HepG2 (cell line): ENCODE data around the gene CCDC3. TPM values are rescaled to one million over a fixed set of nuclear protein-coding genes. Genes with fewer than 3 reads are reported as not detected.

ENCODE experiments used
- ATAC-seq: fragments of 200-7000 bp; cut with Tn5 transposase; 3 replicates; pipeline ENCODE4 v1.9.1; 2020; ENCODE audit warnings: mild to moderate bottlenecking, moderate library complexity
- BruUV-seq: library from RNA; stranded (reverse); fragments of 400-500 nt; replicated peaks from 2 replicates; lab custom pipeline; 2021; lab: Mats Ljungman, UMichigan
- CTCF ChIA-PET: fragments of 300-600 bp; formaldehyde crosslinking; extraction: SDS; loops from one replicate; lab custom pipeline; 2021; ENCODE audit warnings: low total read pairs, inconsistent platforms, low intra/inter-chr PET ratio; lab: Yijun Ruan, JAX
- POLR2A ChIA-PET: fragments of 350-600 bp; sonication (Branson Sonifier 250); formaldehyde crosslinking; loops from one replicate; lab custom pipeline; 2020; ENCODE audit warnings: antibody characterized with exemption, inconsistent platforms; lab: Yijun Ruan, JAX
- DNase-seq: peaks from one replicate; pipeline ENCODE4 v3.0.0-alpha.2; 2015; ENCODE audit warnings: low spot score
- FAIRE-seq: peaks from 3 replicates; lab custom pipeline; 2011; peaks lifted over from hg19 to GRCh38; lab: Jason Lieb, UNC
- H2AFZ ChIP-seq: one replicate; pipeline ENCODE4 v1.6.1; 2011; ENCODE audit warnings: low read length, inconsistent platforms
- H3K27ac ChIP-seq: fragments of 300-600 bp; 3 replicates; pipeline ENCODE4 v1.8.0; 2011; ENCODE audit warnings: mixed run types, mild to moderate bottlenecking, mixed read lengths, low read length, inconsistent platforms; ENCODE audit not compliant: insufficient read depth; ENCODE audit errors: extremely low read length
- H3K27me3 ChIP-seq, 2 experiments: fragments of 200-600 bp in 1 of 2; 2 replicates in 1 of 2; 3 replicates in 1 of 2; pipeline versions ENCODE4 v1.6.0 to v1.8.0; 2011; ENCODE audit warnings: low read length in 2 of 2, mild to moderate bottlenecking in 2 of 2, moderate library complexity in 2 of 2, inconsistent platforms in 1 of 2; ENCODE audit not compliant: insufficient read depth in 2 of 2, control insufficient read depth in 1 of 2
- H3K36me3 ChIP-seq, 2 experiments: fragments of 200-600 bp in 1 of 2; replicated peaks in 1 of 2; 2 replicates in 1 of 2; 3 replicates in 1 of 2; pipeline versions ENCODE4 v1.5.1 to v1.8.0; 2011; ENCODE audit warnings: low read length in 2 of 2, inconsistent platforms in 1 of 2; ENCODE audit not compliant: insufficient read depth in 2 of 2, control insufficient read depth in 1 of 2
- H3K4me1 ChIP-seq: 2 replicates; pipeline ENCODE4 v1.5.1; 2012; ENCODE audit warnings: low read length, inconsistent platforms; ENCODE audit not compliant: insufficient read depth
- H3K4me2 ChIP-seq: 2 replicates; pipeline ENCODE4 v1.6.0; 2011; ENCODE audit warnings: low read depth, low read length, inconsistent platforms
- H3K4me3 ChIP-seq, 3 experiments: fragments of 200-600 bp in 1 of 3; sonication (generic), shearing (Covaris generic) in 1 of 3; replicated peaks in 1 of 3; 2 replicates each; pipeline ENCODE4 v1.5.1; 2011 to 2016; ENCODE audit warnings: low read length in 3 of 3, inconsistent platforms in 2 of 3, low read depth in 2 of 3, mild to moderate bottlenecking in 2 of 3, control low read depth in 1 of 3, mixed read lengths in 1 of 3; ENCODE audit not compliant: insufficient read depth in 1 of 3
- H3K79me2 ChIP-seq: one replicate; pipeline ENCODE4 v1.6.1; 2011; ENCODE audit warnings: low read length, inconsistent platforms; ENCODE audit not compliant: insufficient read depth
- H3K9ac ChIP-seq: 2 replicates; pipeline ENCODE4 v1.6.0; 2011; ENCODE audit warnings: mild to moderate bottlenecking, low read depth, low read length, inconsistent platforms; ENCODE audit not compliant: insufficient read depth
- H3K9me3 ChIP-seq: 2 replicates; pipeline ENCODE4 v1.5.1; 2012; ENCODE audit warnings: mild to moderate bottlenecking, low read length
- H4K20me1 ChIP-seq: 2 replicates; pipeline ENCODE4 v1.6.0; 2011; ENCODE audit warnings: inconsistent platforms, mild to moderate bottlenecking, low read length, moderate library complexity; ENCODE audit not compliant: insufficient read depth
- ETV6 ChIP-seq: sonication (generic); formaldehyde crosslinking; conservative IDR thresholded peaks from 2 replicates; pipeline ENCODE4 v1.4.0; 2020; ENCODE audit warnings: missing genetic modification reagents
- RAD51 ChIP-seq: fragments of 450-650 bp; IDR thresholded peaks from 2 replicates; pipeline ENCODE4 v1.6.1; 2016; ENCODE audit warnings: borderline replicate concordance
- SAP130 ChIP-seq: IDR thresholded peaks from 2 replicates; pipeline ENCODE4 v1.6.1; 2016; ENCODE audit warnings: low read depth
- SOX13 ChIP-seq, 3 experiments: fragments of 450-650 bp in 1 of 3; sonication (generic) in 1 of 3; formaldehyde crosslinking in 1 of 3; IDR thresholded peaks in 2 of 3; conservative IDR thresholded peaks in 1 of 3; 2 replicates each; pipeline versions ENCODE4 v1.5.0 to v1.6.1; 2016 to 2020; ENCODE audit warnings: antibody characterized with exemption in 1 of 3, mild to moderate bottlenecking in 1 of 3, missing compliant biosample characterization in 1 of 3, missing genetic modification reagents in 1 of 3, moderate library complexity in 1 of 3
- TFDP1 ChIP-seq: IDR thresholded peaks from 2 replicates; pipeline ENCODE4 v1.6.1; 2016; ENCODE audit warnings: missing compliant biosample characterization, missing genetic modification reagents, borderline replicate concordance
- TMF1 ChIP-seq: sonication (generic); formaldehyde crosslinking; IDR thresholded peaks from 2 replicates; pipeline ENCODE4 v1.8.1; 2022; ENCODE audit warnings: low read depth, missing genetic modification reagents
- ZBTB1 ChIP-seq: sonication (generic); formaldehyde crosslinking; IDR thresholded peaks from 2 replicates; pipeline ENCODE4 v1.4.0; 2020; ENCODE audit warnings: missing genetic modification reagents, borderline replicate concordance
- ZC3H4 ChIP-seq: sonication (generic); formaldehyde crosslinking; IDR thresholded peaks from 2 replicates; pipeline ENCODE4 v1.4.0; 2020; ENCODE audit warnings: missing genetic modification reagents, borderline replicate concordance
- ZFP62 ChIP-seq: sonication (generic); formaldehyde crosslinking; IDR thresholded peaks from 2 replicates; pipeline ENCODE4 v1.4.0; 2020; ENCODE audit warnings: missing genetic modification reagents
- ZNF10 ChIP-seq: sonication (generic); formaldehyde crosslinking; IDR thresholded peaks from 2 replicates; pipeline ENCODE4 v1.4.0; 2020; ENCODE audit warnings: mild to moderate bottlenecking, low read depth, missing genetic modification reagents, borderline replicate concordance
- ZNF207 ChIP-seq: fragments of 450-650 bp; IDR thresholded peaks from 2 replicates; pipeline ENCODE4 v1.6.1; 2016; ENCODE audit warnings: antibody characterized with exemption, borderline replicate concordance
- ZNF260 ChIP-seq: sonication (generic); formaldehyde crosslinking; IDR thresholded peaks from 2 replicates; pipeline ENCODE4 v1.4.0; 2020; ENCODE audit warnings: missing genetic modification reagents, low read depth, mild to moderate bottlenecking, borderline replicate concordance
- ZNF274 ChIP-seq: sonication (generic); formaldehyde crosslinking; IDR thresholded peaks from 2 replicates; pipeline ENCODE4 v1.5.1; 2020; ENCODE audit warnings: mild to moderate bottlenecking, missing genetic modification reagents
- ZNF33A ChIP-seq: sonication (generic); formaldehyde crosslinking; IDR thresholded peaks from 2 replicates; pipeline ENCODE4 v1.5.1; 2020; ENCODE audit warnings: missing genetic modification reagents, mild to moderate bottlenecking, moderate library complexity, borderline replicate concordance
- ZNF766 ChIP-seq: sonication (generic); formaldehyde crosslinking; IDR thresholded peaks from 2 replicates; pipeline ENCODE4 v1.5.0; 2020; ENCODE audit warnings: missing genetic modification reagents, borderline replicate concordance
- WGBS: methylation state at CpG from one replicate; pipeline ENCODE4 v1.1.6; 2017; ENCODE audit warnings: low lambda C conversion rate; 5-methylcytosine and 5-hydroxymethylcytosine counted together
- in situ Hi-C: cut with HindIII; loops from 2 replicates; pipeline ENCODE4 v1.10.0; 2017; ENCODE audit warnings: low pct_unique_long_range_greater_than_20kb; ENCODE audit not compliant: extremely low pct_ligation_motif_present
- intact Hi-C: fragments of 100-400 bp; cut with micrococcal nuclease; formaldehyde crosslinking; loops from one replicate; pipeline ENCODE4 v1.10.0; 2022; ENCODE audit not compliant: unreplicated experiment
- polyA plus RNA-seq, 8 experiments: library from polyadenylated mRNA; depleted of rRNA in 3 of 8; stranded (reverse) in 7 of 8; unstranded in 1 of 8; fragments of >200 nt; fragmentation: Illumina TruSeq in 4 of 8; extraction: Trizol in 4 of 8; gene quantifications; 2 replicates each; pipeline versions ENCODE4 v1.2.1 to v1.2.3, GENCODE V29; 2011 to 2016; ENCODE audit warnings: low read depth in 4 of 8, missing spikeins in 1 of 8, mixed read lengths in 1 of 8; ENCODE audit not compliant: insufficient read depth in 1 of 8
- total RNA-seq, 5 experiments: library from RNA; depleted of rRNA; stranded (reverse); fragments of >200 nt; fragmentation: Illumina TruSeq; extraction: Trizol; gene quantifications; 2 replicates each; pipeline ENCODE4 v1.2.3, GENCODE V29; 2016; ENCODE audit warnings: low read depth in 1 of 5
- TF ChIP-seq, protein P1 (sequence below): sonication (generic); formaldehyde crosslinking; IDR thresholded peaks from 2 replicates; pipeline ENCODE4 v1.4.0; 2020; ENCODE audit warnings: missing genetic modification reagents, borderline replicate concordance
- TF ChIP-seq, protein P2 (sequence below): sonication (generic); formaldehyde crosslinking; IDR thresholded peaks from 2 replicates; pipeline ENCODE4 v1.8.1; 2023; ENCODE audit warnings: mild to moderate bottlenecking, missing genetic modification reagents

CCDC3 gene
- total and polyA plus RNA-seq, 2 of the 13 experiments (the other 11 are each of a cell fraction or from before 2014, with no cell fraction given): not detected

GRCh38 chr10:12848439-12849173 lies 152.9 kb downstream of the CCDC3 start:
- intact Hi-C loops: no loop called here
- FAIRE-seq: no peak
- Histone ChIP-seq H3K4me2 (no peak overlapping the region), H3K27ac (no peak overlapping the region), H3K9me3 (no peaks in the 10 kb centered on the region), H3K79me2 (no peaks in the 10 kb centered on the region), H3K27me3 (peaks cover 0 to 1% of the 10 kb centered on the region in 2 experiments; a peak in 2 of 5 replicates), H3K9ac (no peak overlapping the region), H3K4me3 (no peak overlapping the region), H3K36me3 (no peaks in the 10 kb centered on the region), H4K20me1 (no peaks in the 10 kb centered on the region), H2AFZ (no peak overlapping the region), H3K4me1 (no peaks in the 10 kb centered on the region)
- DNase-seq: no peak
- in situ Hi-C loops: no loop called here
- ChIA-PET CTCF (no interaction called here), POLR2A (no interaction called here)
- BruUV-seq: no TSS peak
- ATAC-seq: no peak
- 56% methylated on average over 8 of the region's 11 CpGs for WGBS
- TF ChIP-seq ZBTB1 (no peak), ZNF260 (CRISPR knock-in tag) (no peak), SOX13 (IDR thresholded peaks at IDR 0.05) (no peak), SOX13 (CRISPR knock-in tag; conservative IDR thresholded peaks at IDR 0.05 in 1 of 2, IDR thresholded peaks at IDR 0.05 in 1 of 2) (no peak), TFDP1 (CRISPR knock-in tag) (no peak), ZNF33A (no peak), RAD51 (no peak), ZNF207 (no peak), ETV6 (CRISPR knock-in tag) (no peak), SAP130 (CRISPR knock-in tag) (no peak), ZNF766 (CRISPR knock-in tag) (no peak), TMF1 (CRISPR knock-in tag) (no peak), ZNF274 (no peak), ZNF10 (no peak), ZC3H4 (no peak), ZFP62 (CRISPR knock-in tag) (no peak)
- TF ChIP-seq, protein P1, sequence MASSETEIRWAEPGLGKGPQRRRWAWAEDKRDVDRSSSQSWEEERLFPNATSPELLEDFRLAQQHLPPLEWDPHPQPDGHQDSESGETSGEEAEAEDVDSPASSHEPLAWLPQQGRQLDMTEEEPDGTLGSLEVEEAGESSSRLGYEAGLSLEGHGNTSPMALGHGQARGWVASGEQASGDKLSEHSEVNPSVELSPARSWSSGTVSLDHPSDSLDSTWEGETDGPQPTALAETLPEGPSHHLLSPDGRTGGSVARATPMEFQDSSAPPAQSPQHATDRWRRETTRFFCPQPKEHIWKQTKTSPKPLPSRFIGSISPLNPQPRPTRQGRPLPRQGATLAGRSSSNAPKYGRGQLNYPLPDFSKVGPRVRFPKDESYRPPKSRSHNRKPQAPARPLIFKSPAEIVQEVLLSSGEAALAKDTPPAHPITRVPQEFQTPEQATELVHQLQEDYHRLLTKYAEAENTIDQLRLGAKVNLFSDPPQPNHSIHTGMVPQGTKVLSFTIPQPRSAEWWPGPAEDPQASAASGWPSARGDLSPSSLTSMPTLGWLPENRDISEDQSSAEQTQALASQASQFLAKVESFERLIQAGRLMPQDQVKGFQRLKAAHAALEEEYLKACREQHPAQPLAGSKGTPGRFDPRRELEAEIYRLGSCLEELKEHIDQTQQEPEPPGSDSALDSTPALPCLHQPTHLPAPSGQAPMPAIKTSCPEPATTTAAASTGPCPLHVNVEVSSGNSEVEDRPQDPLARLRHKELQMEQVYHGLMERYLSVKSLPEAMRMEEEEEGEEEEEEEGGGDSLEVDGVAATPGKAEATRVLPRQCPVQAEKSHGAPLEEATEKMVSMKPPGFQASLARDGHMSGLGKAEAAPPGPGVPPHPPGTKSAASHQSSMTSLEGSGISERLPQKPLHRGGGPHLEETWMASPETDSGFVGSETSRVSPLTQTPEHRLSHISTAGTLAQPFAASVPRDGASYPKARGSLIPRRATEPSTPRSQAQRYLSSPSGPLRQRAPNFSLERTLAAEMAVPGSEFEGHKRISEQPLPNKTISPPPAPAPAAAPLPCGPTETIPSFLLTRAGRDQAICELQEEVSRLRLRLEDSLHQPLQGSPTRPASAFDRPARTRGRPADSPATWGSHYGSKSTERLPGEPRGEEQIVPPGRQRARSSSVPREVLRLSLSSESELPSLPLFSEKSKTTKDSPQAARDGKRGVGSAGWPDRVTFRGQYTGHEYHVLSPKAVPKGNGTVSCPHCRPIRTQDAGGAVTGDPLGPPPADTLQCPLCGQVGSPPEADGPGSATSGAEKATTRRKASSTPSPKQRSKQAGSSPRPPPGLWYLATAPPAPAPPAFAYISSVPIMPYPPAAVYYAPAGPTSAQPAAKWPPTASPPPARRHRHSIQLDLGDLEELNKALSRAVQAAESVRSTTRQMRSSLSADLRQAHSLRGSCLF (CRISPR knock-in tag): no peak
- TF ChIP-seq, protein P2, sequence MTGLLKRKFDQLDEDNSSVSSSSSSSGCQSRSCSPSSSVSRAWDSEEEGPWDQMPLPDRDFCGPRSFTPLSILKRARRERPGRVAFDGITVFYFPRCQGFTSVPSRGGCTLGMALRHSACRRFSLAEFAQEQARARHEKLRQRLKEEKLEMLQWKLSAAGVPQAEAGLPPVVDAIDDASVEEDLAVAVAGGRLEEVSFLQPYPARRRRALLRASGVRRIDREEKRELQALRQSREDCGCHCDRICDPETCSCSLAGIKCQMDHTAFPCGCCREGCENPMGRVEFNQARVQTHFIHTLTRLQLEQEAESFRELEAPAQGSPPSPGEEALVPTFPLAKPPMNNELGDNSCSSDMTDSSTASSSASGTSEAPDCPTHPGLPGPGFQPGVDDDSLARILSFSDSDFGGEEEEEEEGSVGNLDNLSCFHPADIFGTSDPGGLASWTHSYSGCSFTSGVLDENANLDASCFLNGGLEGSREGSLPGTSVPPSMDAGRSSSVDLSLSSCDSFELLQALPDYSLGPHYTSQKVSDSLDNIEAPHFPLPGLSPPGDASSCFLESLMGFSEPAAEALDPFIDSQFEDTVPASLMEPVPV (CRISPR knock-in tag): no peak
